NCI-H128 (cell line): ENCODE data around the gene ABTB1.
"Not testable (repeated sequence)": the region's sequence is repeated elsewhere in the genome, so short reads cannot be mapped to it uniquely, and the experiment has no call there.

Experiments
- DNase-seq: peaks from one replicate; lab custom pipeline; 2025; ENCODE audit not compliant: unreplicated experiment; lab: John Stamatoyannopoulos, UW

ABTB1 gene

DNA sequence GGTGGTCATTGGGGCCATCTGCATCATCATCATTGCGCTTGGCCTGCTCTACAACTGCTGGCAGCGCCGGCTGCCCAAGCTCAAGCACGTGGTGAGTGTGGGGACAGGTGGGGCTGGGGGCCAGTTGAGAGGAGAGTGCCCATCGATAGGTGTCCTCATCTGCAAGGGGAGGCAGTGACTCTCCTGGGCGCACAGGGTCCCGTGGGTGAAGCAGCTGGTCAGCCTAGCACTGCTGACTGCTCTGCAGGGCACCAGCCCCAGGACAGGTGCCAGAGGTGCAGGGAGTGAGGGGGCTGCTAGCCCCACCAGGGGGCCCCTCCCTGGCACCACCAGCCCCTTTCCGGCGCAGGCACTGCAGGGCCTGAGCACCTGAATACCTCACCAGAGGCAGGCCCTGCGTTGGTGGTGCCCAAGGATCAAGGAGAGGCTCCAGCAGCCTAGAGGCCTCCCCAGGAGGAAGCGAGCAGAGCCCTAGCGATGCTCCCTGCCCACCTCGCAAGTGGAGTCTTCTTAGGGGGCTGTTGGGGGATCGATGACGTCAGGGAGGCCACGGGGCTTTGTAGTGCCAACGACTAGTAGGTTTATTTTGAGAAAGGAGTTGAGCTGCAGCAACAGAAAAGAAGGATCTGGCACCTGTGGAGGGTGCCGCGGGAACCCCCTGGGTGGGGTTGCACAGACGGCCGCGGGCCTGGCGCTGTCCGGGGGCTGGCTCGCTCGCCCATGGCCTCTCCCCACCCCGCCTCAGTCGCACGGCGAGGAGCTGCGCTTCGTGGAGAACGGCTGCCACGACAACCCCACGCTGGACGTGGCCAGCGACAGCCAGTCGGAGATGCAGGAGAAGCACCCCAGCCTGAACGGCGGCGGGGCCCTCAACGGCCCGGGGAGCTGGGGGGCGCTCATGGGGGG is 976 bp upstream of the ABTB1 start:
- no peak for DNase-seq

DNA sequence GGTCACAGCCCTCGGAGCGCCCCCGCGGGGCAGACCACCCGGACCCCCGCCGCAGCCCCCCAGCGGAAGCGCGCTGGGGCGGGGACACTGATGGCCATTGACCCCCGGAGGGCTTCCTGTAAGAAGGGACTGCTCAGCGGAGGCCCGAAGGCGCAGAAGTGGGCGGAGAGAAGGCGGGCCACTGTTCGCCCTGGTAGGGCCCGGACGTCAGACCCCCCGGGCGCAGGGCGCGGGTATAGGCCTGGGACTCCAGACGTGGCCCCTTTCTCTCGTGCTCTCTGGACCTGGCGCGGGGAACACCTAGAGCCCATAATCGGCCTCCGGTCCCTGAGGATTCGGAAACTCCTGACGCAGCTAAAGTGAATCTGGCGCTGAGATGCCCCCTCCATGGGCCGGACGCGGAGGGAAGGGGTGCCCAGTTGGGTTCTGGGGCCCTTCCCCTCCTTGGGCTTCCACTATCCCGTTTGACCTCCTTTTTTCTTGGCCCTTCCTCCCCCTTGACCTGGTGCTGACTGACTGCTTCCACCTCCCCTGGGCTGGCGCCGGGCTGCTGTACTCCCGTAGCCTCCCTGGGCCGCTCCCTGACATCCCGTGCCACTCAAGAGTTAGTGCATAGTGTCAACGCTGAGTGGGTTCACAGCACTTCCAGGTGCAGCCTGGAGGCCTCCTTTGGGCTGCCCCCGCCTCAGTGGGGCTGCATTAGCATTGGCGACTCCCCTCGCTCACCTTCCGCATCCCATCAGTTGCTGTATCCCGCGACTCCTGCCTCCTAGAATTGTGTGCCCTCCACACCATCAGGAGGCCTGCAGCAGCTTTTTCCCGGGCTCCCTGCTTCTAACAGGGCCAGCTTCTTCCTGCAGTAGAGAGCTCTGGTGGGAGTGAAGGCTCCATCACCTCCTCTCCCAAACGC is 694 bp downstream of the ABTB1 start:
- no peak for DNase-seq

DNA sequence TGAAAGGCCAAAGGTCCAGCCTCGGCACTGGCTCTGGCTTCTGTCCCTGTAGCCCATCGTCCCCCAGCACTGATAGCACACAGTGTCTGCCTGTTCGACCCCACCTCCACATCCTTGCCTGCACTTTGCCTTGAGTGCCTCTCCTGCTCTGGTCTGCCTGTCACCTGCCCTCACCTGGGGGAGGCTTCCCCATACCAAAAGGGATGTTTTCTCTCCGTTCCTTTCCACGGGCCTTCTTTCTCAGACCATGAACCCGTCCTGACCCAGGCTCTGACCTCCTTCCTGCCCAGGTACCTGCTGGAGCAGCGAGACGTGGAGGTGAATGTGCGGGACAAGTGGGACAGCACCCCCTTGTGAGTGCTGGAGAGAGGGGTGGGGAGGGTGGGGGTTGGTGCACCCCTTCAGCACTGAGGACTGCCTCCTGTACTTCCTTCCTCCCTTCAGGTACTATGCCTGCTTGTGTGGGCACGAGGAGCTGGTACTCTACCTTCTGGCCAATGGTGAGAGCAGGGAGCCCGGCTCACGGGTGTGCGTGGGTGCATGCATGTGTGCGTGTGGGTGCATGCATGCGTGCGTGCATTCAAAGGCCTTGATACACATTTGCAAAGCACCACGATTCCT is 1.5 kb downstream of the ABTB1 start:
- no peak for DNase-seq

DNA sequence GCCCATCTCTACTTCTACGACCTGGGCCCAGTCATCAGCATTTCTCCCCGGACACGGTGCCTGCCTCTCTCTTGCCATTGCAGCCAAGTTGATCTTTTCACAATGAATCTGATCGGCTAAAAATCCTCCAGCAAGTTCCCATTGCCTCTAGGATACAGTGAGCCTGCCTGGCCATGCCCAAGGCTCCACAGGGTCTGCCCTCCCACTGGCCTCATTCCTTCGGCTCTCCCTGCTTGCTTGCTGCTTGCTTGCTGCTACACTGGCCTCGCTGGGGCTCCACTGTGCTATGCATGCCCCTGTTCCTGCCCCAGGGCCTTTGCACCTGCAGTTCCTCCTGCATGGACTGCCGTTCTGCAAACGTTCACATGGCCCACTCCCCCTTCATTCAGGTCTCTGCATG is 2.0 kb downstream of the ABTB1 start:
- DNase-seq, result no peak

DNA sequence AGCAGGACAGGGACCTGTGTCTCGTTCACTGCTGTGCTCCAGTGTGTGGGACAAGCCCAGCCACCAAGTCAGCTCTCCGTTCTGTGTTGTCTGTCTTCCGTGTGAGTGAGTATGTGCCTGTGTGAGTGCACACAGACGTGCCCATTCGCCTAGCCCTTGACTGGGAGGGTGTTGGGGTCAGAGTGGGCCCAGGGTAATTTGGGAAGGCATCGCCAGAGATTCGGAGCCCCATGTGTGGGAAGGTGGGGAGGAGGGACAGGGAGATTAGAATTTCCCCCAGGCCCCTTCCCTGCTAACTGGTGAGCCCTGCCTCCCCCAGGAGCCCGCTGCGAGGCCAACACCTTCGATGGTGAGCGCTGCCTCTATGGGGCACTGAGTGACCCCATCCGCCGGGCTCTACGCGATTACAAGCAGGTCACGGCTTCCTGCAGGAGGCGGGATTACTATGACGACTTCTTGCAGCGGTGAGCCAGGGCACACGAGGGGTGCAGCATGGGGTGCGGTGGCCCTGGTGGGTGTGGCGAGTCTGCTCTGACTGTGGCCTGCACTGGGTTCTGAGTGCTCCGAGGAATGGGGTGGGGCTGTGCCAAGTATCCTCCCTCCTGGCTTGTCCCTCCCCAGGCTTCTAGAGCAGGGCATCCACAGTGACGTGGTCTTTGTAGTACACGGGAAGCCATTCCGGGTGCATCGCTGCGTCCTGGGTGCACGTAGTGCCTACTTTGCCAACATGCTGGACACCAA is 3.1 kb downstream of the ABTB1 start:
- DNase-seq, result no peak

DNA sequence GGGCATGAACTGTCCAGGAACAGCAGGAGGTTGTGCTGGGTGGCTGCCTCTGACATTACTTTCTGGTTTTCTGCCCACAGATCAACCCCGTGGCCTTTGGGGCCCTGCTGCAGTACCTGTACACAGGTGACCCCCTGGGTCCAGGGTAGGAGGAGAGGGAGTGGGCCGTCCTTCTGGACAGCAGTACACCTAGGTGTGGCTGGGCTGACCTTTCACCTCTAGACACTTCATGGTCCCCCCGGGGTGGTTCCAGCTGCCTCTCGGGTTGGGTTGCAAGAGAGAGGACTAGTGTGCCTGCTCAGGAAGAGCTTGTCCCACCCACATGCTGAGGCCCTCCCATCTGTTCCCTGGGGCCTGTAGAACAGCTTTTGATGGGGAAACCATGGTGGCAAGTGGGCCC is 3.7 kb downstream of the ABTB1 start:
- no peak for DNase-seq

DNA sequence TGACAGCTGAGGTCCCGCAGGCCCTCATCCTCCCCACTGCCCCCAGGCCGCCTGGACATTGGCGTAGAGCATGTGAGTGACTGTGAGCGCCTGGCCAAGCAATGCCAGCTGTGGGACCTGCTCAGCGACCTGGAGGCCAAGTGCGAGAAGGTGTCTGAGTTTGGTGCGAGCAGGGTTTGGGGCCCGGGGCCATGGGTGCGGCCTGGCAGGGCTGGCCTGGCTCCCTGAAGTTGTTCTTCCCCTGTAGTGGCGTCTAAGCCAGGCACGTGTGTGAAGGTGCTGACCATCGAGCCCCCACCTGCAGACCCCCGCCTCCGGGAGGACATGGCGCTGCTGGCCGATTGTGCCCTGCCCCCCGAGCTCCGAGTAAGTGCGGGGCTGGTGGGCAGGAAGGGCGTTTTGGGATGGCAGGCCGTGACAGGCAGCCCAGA is 4.2 kb downstream of the ABTB1 start:
- DNase-seq, result no peak

DNA sequence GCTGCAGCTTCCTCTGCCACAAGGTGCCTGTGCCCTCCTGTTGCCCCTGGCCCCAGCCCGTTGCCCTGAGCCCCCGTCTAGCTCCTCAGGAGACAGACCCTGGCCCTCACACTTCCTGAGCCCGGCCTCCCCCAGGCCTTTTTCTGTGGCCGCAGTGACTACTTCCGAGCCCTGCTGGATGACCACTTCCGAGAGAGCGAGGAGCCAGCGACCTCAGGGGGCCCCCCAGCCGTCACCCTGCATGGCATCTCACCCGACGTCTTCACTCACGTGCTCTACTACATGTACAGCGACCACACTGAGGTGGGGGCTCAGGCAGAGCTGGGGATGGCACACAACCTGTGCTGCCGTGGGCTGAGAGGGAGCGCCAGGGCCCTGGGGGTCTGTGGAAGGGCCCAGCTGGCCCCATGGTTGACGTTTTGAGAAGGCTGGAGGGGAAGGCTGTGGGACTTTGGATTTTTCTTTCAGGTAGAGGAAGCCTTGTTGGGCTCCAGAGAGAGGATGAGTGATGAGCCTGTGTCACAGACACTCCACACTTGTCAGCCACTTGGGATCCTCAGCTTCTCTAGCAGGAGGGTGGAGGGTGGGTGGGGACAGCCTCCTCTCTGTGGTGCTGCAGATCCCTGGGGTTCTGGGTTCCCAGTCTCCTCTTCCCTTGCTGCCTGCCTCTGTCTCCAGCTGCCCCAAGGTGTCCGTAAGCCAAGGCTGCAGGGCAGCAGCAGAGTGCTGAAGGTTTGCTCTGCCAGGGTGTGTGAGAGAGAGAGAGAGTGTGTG is 5.0 kb downstream of the ABTB1 start:
- DNase-seq, result no peak

DNA sequence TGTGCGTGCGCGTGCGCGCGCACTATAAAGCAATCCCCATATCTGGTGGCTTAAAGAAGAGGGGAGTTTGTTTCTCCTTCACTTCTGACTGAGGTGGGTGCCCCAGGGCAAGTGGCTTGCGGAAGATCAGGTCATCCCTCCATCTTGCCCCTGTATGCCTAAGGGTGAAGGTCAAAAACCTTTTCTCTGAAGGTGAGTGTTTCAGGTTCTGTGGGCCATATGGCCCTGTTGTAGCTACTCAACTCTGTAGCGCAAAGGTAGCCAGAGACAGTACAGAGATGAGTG is 5.5 kb downstream of the ABTB1 start:
- no peak for DNase-seq

DNA sequence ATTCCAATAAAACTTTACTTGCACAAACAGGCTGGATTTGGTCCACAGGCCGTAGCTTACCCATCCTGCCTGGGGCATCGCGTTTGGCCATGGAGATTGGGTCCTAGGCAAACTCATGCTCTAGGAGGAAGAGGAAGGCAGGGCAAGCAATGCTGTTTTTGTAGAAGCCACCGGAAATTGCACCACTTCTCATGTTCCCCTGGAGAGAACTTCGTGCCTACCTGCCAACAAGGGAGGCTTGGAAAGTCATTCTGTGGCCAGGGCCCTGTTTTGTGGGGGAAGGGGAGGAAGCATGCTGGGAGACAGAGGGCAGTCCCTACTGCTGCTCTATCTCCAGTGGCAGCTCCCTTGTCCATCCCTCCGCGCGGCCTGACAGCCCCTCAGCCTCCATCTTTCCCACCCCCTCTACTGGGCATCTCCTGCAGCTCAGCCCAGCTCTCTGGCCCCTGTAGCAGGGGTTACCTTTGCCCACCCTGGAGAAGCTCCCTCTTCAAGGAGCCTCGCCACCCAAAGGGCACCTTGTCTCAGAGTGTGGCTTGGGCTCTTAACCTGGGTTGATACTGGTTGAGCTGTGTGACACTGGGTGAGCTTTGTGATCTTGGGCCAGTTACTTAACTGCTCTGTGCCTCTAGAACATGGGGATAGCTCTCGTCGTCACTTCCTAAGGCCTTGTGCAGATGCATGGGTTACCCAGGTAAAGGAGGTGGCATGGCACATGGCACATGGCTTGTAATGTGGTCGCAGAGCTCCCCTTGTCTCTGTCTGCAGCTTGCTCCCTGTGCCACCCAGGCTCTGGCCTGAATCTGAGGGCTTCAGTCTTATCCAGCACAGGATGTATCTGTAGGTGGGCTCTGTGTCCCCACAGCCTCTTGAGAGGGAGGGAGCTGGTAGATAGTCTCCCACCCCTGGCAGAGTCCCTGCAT is 6.1 kb downstream of the ABTB1 start:
- DNase-seq, result no peak

DNA sequence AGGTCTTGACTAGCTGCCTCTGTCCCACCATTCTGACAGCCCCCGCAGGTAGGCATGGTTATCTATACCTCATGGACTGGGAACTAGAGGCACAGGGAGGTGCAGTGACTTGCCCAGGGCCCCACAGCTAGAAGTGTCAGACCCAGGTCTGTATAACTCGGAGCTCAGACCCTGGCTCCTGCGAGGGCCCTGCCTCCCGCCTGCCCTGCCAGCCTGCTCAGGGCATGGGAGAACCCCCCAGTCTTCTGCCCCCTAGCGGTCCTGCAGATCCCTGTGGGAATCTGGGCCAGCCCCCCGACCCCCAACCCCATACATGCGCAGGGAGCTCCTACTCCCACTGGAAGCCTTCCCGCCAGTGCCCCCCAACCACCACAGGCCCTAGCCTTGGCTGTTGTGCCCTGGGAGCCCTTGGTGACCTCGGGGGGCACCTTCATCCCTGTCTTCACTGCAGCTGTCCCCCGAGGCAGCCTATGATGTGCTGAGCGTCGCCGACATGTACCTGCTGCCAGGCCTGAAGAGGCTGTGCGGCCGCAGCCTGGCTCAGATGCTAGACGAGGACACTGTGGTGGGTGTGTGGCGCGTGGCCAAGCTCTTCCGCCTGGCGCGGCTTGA is 6.9 kb downstream of the ABTB1 start:
- no peak for DNase-seq

DNA sequence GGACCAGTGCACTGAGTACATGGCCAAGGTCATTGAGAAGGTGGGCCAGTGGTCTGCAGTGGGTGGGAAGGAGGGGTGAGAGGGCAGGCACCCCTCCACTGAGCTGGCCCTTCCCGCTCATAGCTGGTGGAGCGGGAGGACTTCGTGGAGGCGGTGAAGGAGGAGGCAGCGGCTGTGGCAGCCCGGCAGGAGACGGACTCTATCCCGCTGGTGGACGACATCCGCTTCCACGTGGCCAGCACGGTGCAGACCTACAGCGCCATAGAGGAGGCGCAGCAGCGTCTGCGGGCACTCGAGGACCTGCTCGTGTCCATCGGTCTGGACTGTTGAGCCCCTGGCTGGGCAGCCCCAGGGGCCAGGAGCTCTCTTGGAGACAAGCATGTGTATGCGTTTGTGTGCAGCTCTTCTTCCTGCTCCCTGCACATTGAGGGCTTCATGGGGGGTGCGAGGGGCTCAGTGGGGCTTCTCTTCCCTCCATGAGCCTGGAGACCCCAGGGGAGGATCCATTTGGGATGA is 7.5 kb downstream of the ABTB1 start:
- DNase-seq, result no peak

DNA sequence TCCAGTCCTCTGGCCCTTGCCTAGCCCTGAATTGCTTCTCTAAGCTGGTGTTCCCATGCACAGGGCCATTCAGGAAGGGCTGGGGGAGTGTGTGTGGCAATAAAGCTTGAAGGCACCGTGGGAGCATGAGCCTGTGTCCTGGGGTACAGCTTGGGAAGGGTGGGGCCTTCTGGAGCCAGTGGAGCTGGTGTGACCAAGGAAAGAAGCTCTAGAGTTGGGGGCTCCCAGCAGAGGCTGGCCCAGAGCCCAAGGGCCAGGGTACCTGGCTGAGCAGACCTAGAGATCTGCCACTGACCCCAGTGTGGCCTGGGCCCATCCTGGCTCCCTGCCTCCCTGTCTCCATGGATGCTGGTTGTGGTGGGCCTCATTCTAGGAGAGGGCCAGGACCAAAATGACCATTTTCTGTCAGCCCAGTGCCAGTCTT is 8.1 kb downstream of the ABTB1 start:
- no peak for DNase-seq

DNA sequence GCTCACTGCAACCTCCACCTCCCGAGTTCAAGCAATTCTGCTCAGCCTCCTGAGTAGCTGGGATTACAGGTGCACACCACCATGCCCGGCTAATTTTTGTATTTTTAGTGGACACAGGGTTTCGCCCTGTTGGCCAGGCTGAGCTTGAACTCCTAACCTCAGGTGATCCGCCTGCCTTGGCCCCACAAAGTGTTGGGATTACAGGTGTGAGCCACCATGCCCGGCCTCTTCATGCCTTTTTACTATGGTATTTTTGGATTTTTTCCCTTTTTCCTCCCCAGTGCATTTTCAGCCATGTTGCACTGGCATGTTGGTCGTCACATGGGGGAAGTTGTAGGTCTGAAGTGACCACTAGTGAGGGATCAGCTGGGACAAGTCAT is 9.4 kb downstream of the ABTB1 start:
- not testable (repeated sequence) for DNase-seq

DNA sequence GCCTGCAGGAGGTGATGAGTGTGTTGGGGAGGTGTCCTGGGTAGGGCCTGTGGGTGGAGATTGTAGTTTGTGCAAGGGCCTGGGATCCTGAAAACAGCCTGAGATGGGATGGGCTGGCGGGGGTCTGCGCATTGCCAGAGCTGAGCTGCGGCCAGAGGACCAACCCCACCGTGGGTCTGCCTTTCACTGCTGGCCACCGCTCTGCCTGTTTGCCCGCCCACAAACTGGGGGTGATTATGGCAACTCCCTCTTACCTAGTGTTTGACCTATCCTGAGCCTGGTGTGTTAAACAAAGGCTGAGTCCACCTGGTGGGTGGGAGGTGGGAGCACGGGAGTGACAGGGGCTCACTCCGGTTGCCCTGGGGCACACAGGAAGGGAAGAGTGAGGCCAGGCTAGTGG is 9.8 kb downstream of the ABTB1 start:
- no peak for DNase-seq

DNA sequence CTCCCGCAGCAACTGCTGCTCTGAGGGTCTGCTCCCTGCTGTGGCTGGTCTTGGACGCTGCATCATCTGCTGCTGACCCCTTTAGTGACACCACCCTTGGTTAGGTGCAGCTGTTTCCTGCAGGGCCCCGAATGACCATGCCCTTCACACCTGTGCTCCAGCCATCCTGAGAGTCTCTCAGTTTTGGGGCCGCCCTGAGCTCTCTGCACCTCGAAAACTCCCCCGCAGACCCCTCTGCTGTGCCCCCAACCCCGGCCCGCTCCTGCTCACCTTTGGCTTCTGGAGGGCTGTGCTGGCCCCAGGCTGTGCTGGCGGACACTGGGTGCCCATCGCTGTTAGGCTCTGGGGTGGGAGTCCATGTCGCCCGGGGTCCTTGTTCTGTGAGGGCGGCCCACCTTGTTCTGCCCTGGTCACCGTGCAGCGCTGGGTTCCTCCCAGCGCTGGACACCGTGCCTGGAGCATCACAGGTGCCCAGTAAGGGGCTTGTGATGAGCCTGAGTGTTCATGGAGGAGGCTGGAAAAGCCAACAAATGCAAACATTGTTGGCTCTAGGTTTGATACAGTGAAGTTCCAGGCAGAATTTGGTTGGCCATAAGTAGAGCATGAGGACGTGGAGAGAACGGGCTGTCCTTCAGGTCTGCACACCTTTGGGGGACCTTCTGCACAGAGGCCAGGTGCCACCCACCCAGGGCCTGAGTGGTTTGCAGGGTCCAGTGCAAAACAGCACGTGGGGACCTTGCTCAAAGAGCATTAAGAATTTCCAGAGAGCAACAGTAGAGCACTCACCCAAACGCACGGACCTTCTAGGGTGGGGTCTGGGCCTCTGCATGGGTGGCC is 12.3 kb downstream of the ABTB1 start:
- no peak for DNase-seq

DNA sequence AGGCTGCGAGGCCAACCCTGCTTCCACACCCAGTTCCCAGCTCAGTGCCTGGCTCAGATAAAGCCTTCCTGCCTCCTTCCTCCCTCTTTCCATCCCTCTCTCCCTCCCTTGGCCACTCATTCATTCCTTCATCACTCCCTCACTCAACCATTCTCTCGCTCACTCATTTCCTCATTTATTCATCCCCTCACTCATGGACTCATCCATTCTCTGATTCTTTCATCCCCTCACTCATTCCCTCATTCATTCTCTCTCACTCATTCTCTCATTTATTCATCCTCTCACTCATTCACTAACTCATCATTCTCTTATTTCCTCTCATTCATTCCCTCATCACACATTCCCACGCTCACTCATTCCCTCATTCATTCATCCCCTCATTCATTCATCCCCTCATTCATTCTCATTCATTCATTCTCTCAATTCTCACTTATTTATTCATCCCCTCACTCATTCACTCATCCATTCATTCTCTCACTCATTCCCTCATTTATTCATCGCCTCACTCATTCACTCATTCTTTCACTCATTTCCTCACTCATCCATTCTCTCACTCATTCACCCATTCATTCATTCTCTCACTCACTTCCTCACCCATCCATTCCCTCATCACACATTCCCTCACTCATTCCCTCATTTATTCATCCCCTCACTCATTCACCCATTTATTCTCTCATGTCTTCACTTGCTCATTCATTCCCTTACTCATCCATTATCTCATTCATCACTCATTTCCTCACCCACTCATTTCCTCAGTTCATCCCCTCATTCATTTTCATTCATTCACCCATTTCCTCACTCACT is 13.2 kb downstream of the ABTB1 start:
- DNase-seq, result no peak
